H9 (cell line): ENCODE data around the gene PRPF8. TPM values are rescaled to one million over a fixed set of nuclear protein-coding genes. Genes with fewer than 3 reads are reported as not detected.
A peak's percentile ranks its signal among the peaks of the same experiment; 100 is the strongest.

ENCODE experiments used
- DNase-seq: peaks from one replicate; pipeline ENCODE4 v3.0.0-alpha.2; 2017
- H2AFZ ChIP-seq: one replicate; pipeline ENCODE4 v1.6.1; 2013; ENCODE audit warnings: mild to moderate bottlenecking, low read length, control low read depth, moderate library complexity
- H2AK5ac ChIP-seq: 2 replicates; pipeline ENCODE4 v1.6.1; 2013; ENCODE audit warnings: low read length, control low read depth, mixed read lengths; ENCODE audit not compliant: insufficient read length
- H2BK120ac ChIP-seq: one replicate; pipeline ENCODE4 v1.6.1; 2013; ENCODE audit warnings: low read depth, mild to moderate bottlenecking, low read length, control low read depth, inconsistent platforms; ENCODE audit not compliant: poor library complexity, severe bottlenecking
- H2BK12ac ChIP-seq: 2 replicates; pipeline ENCODE4 v1.6.1; 2013; ENCODE audit warnings: low read length, control low read depth, mixed read lengths, low read depth; ENCODE audit not compliant: insufficient read length
- H2BK15ac ChIP-seq: 2 replicates; pipeline ENCODE4 v1.6.1; 2013; ENCODE audit warnings: low read depth, low read length, control low read depth
- H2BK20ac ChIP-seq: one replicate; pipeline ENCODE4 v1.6.1; 2013; ENCODE audit warnings: low read depth, mild to moderate bottlenecking, low read length, control low read depth, inconsistent platforms; ENCODE audit not compliant: poor library complexity, severe bottlenecking
- H2BK5ac ChIP-seq: 2 replicates; pipeline ENCODE4 v1.6.1; 2013; ENCODE audit warnings: low read length, control low read depth, mixed read lengths; ENCODE audit not compliant: insufficient read length
- H3K14ac ChIP-seq: 2 replicates; pipeline ENCODE4 v1.6.1; 2013; ENCODE audit warnings: low read length, control low read depth; ENCODE audit not compliant: insufficient read depth
- H3K18ac ChIP-seq: 2 replicates; pipeline ENCODE4 v1.6.1; 2013; ENCODE audit warnings: low read depth, mild to moderate bottlenecking, mixed read lengths, low read length, control low read depth; ENCODE audit not compliant: insufficient read length
- H3K23ac ChIP-seq: 2 replicates; pipeline ENCODE4 v1.6.1; 2013; ENCODE audit warnings: low read length, control low read depth, mixed read lengths, low read depth; ENCODE audit not compliant: insufficient read length
- H3K23me2 ChIP-seq: 2 replicates; pipeline ENCODE4 v1.6.1; 2013; ENCODE audit warnings: low read depth, mild to moderate bottlenecking, mixed read lengths, low read length, control low read depth; ENCODE audit not compliant: insufficient read length, poor library complexity, severe bottlenecking
- H3K27ac ChIP-seq: 2 replicates; pipeline ENCODE4 v1.5.1; 2013; ENCODE audit warnings: low read length, control low read depth, mixed read lengths, low read depth; ENCODE audit not compliant: insufficient read length
- H3K27me3 ChIP-seq: 2 replicates; pipeline ENCODE4 v1.6.1; 2013; ENCODE audit warnings: low read length, control low read depth, inconsistent platforms; ENCODE audit not compliant: insufficient read depth
- H3K4ac ChIP-seq: 2 replicates; pipeline ENCODE4 v1.6.1; 2013; ENCODE audit warnings: low read depth, mild to moderate bottlenecking, control low read depth, inconsistent platforms, low read length, moderate library complexity
- H3K4me1 ChIP-seq: 2 replicates; pipeline ENCODE4 v1.6.1; 2013; ENCODE audit warnings: low read length, control low read depth, inconsistent platforms; ENCODE audit not compliant: insufficient read depth
- H3K4me2 ChIP-seq: 2 replicates; pipeline ENCODE4 v1.6.1; 2013; ENCODE audit warnings: low read length, control low read depth, mixed read lengths; ENCODE audit not compliant: insufficient read length, insufficient read depth
- H3K56ac ChIP-seq: 2 replicates; pipeline ENCODE4 v1.6.1; 2013; ENCODE audit warnings: low read depth, mild to moderate bottlenecking, mixed read lengths, low read length, control low read depth; ENCODE audit not compliant: insufficient read length
- H3K79me1 ChIP-seq: 2 replicates; pipeline ENCODE4 v1.6.1; 2013; ENCODE audit warnings: low read depth, mild to moderate bottlenecking, moderate library complexity, low read length, control low read depth, inconsistent platforms; ENCODE audit not compliant: insufficient read depth, poor library complexity, severe bottlenecking
- H3K79me2 ChIP-seq: 2 replicates; pipeline ENCODE4 v1.6.1; 2013; ENCODE audit warnings: low read length, control low read depth, inconsistent platforms; ENCODE audit not compliant: insufficient read depth
- H3K9ac ChIP-seq: 2 replicates; pipeline ENCODE4 v1.6.1; 2013; ENCODE audit warnings: low read length, control low read depth, mixed read lengths; ENCODE audit not compliant: insufficient read length; ENCODE audit errors: extremely low read depth
- H3K9me3 ChIP-seq: one replicate; pipeline ENCODE4 v1.6.1; 2013; ENCODE audit warnings: low read depth, low read length, inconsistent platforms; ENCODE audit not compliant: control insufficient read depth
- H3T11ph ChIP-seq: one replicate; pipeline ENCODE4 v1.6.1; 2013; ENCODE audit warnings: mild to moderate bottlenecking, low read length, control low read depth, inconsistent platforms
- H4K20me1 ChIP-seq: one replicate; pipeline ENCODE4 v1.6.1; 2013; ENCODE audit not compliant: control insufficient read depth, insufficient read length, insufficient read depth
- H4K5ac ChIP-seq: 2 replicates; pipeline ENCODE4 v1.6.1; 2013; ENCODE audit warnings: low read depth, mild to moderate bottlenecking, mixed read lengths, low read length, control low read depth; ENCODE audit not compliant: insufficient read length
- H4K8ac ChIP-seq: replicated peaks from 2 replicates; pipeline ENCODE4 v1.6.1; 2013; ENCODE audit warnings: low read length, control low read depth, mixed read lengths, low read depth; ENCODE audit not compliant: insufficient read length
- H4K91ac ChIP-seq: 2 replicates; pipeline ENCODE4 v1.6.1; 2013; ENCODE audit warnings: low read depth, mild to moderate bottlenecking, moderate library complexity, mixed read lengths, low read length, control low read depth; ENCODE audit not compliant: insufficient read length
- H3K27ac Mint-ChIP-seq, 3 experiments: 2 replicates in 2 of 3; 3 replicates in 1 of 3; pipeline ENCODE4 v1.8.0; 2020 to 2021; ENCODE audit warnings: mixed read lengths in 3 of 3, mild to moderate bottlenecking in 1 of 3, moderate library complexity in 1 of 3
- H3K27me3 Mint-ChIP-seq: 2 replicates; pipeline ENCODE4 v1.8.0; 2021; ENCODE audit warnings: low read depth, mild to moderate bottlenecking, moderate library complexity, mixed read lengths
- H3K36me3 Mint-ChIP-seq, 3 experiments: 2 replicates in 2 of 3; 3 replicates in 1 of 3; pipeline ENCODE4 v1.8.0; 2020 to 2021; ENCODE audit warnings: low read depth in 3 of 3, mixed read lengths in 3 of 3; ENCODE audit not compliant: insufficient read depth in 1 of 3
- H3K4me1 Mint-ChIP-seq, 2 experiments: 2 replicates each; pipeline ENCODE4 v1.8.0; 2020; ENCODE audit warnings: mixed read lengths in 2 of 2
- H3K4me3 Mint-ChIP-seq, 2 experiments: 2 replicates in 1 of 2; 3 replicates in 1 of 2; pipeline ENCODE4 v1.8.0; 2020 to 2021; ENCODE audit warnings: mild to moderate bottlenecking in 2 of 2, mixed read lengths in 2 of 2, moderate library complexity in 1 of 2
- H3K9me3 Mint-ChIP-seq, 2 experiments: 2 replicates in 1 of 2; 3 replicates in 1 of 2; pipeline ENCODE4 v1.8.0; 2020; ENCODE audit warnings: mild to moderate bottlenecking in 2 of 2, mixed read lengths in 2 of 2, moderate library complexity in 1 of 2
- CTCF ChIP-seq: fragments of 200-600 bp; sonication (generic); conservative IDR thresholded peaks from 3 replicates; pipeline ENCODE4 v1.8.0; 2021; ENCODE audit warnings: antibody characterized with exemption, mild to moderate bottlenecking
- WGBS: extraction: QIAGEN DNeasy Blood & Tissue Kit; methylation state at CpG from one replicate; pipeline ENCODE4 v1.1.7; 2013; ENCODE audit warnings: missing lambda C conversion rate, low lambda C conversion rate, mixed read lengths; ENCODE audit not compliant: insufficient read length; ENCODE audit errors: extremely low coverage; 5-methylcytosine and 5-hydroxymethylcytosine counted together
- total RNA-seq: library from RNA; stranded (reverse); gene quantifications from 2 replicates; pipeline ENCODE4 v1.2.1, GENCODE V29; 2021

Gene PRPF8
- total RNA-seq, 1 experiment from 2014 or later: 408 TPM

DNA sequence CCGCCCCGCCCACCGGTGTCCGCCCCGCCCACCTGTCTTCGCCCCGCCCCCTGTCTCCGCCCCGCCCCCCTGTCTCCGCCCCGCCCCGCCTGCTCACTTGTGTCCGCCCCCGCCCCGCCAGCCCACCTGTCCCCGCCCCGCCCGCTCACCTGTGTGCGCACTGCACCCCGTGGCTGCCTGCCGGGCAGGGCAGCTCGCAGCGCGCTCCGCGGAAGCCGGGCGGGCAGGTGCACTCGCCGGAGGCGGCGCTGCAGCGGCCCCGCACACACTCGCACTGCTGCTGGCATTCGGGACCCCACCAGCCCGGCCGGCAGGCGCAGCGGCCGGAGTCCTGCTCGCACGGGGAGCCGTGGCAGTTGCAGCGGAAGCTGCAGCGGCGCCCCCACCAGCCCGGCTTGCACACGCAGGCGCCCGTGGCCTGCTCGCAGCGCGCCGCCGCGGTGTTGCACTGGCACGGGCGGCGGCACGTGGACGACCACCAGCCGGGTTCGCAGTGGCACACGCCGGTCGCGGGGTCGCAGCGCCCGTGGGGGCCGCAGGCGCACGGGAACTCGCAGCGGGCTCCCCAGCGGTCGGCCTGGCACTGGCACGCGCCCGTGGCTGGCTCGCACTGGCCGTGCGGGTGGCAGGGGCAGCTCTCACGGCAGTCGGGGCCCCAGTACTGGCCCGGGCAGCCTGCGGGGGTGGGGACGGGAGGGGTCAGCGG, 41.2 kb downstream of the PRPF8 start:
- Mint-ChIP-seq H3K27ac (no peak overlapping the region), H3K27me3 (peaks cover 9% of the 10 kb centered on the region), H3K36me3 (peaks cover 0 to 2% (median 0%) of the 10 kb centered on the region in 3 experiments; a peak in 1 of 7 replicates), H3K4me1 (peaks cover 33 to 49% of the 10 kb centered on the region in 2 experiments), H3K4me3 (peak overlapping the region in 1 of 2 experiments; percentile 63; a peak in 2 of 5 replicates), H3K9me3 (peaks cover 0 to 8% of the 10 kb centered on the region in 2 experiments; a peak in 1 of 5 replicates)
- Histone ChIP-seq H2BK20ac (no peak overlapping the region), H2AK5ac (no peak overlapping the region), H4K91ac (no peak overlapping the region), H3K18ac (no peak overlapping the region), H3K27ac (no peak overlapping the region), H3K79me1 (no peaks in the 10 kb centered on the region), H2BK15ac (no peak overlapping the region), H3K23me2 (peaks cover under 1% of the 10 kb centered on the region), H3K79me2 (no peaks in the 10 kb centered on the region), H3K4me1 (peaks cover 5% of the 10 kb centered on the region; the same call in 1 of the 2 replicates), H2BK120ac (no peak overlapping the region), H3K4me2 (peak overlapping the region; percentile 4), H3K9me3 (no peaks in the 10 kb centered on the region), H2BK5ac (no peak overlapping the region), H3K14ac (no peak overlapping the region), H3K4ac (no peak overlapping the region), H4K20me1 (no peaks in the 10 kb centered on the region), H3K23ac (no peak overlapping the region), H3T11ph (no peak overlapping the region), H3K56ac (no peak overlapping the region), H4K5ac (no peak overlapping the region), H2BK12ac (no peak overlapping the region), H3K27me3 (no peaks in the 10 kb centered on the region; the same call in 1 of the 2 replicates), H4K8ac (no peak overlapping the region), H3K9ac (no peak overlapping the region), H2AFZ (no peak overlapping the region)
- DNase-seq: peak; percentile 96
- no CpG with 5 or more reads among the region's 90 CpGs for WGBS
- TF ChIP-seq CTCF: peak; percentile 62
